HepG2 (cell line): Measurements from ENCODE around the gene TPX2. TPM values are rescaled to one million over a fixed set of nuclear protein-coding genes. Genes with fewer than 3 reads are reported as not detected.

Experiments used
- FOXO4 ChIP-seq: sonication (generic); formaldehyde crosslinking; conservative IDR thresholded peaks from 2 replicates; pipeline ENCODE4 v1.8.1; 2023; ENCODE audit warnings: missing genetic modification reagents
- JDP2 ChIP-seq: sonication (generic); formaldehyde crosslinking; IDR thresholded peaks from 2 replicates; pipeline ENCODE4 v1.8.1; 2022; ENCODE audit warnings: missing genetic modification reagents, borderline replicate concordance
- JUND ChIP-seq: sonication (generic); formaldehyde crosslinking; IDR thresholded peaks from 2 replicates; pipeline ENCODE4 v1.8.0; 2022; ENCODE audit warnings: mild to moderate bottlenecking, missing genetic modification reagents
- MYPOP ChIP-seq: sonication (generic); formaldehyde crosslinking; IDR thresholded peaks from 2 replicates; pipeline ENCODE4 v1.8.1; 2023; ENCODE audit warnings: mild to moderate bottlenecking, moderate library complexity, missing genetic modification reagents
- REXO4 ChIP-seq: sonication (generic); formaldehyde crosslinking; IDR thresholded peaks from 2 replicates; pipeline ENCODE4 v1.8.0; 2022; ENCODE audit warnings: missing genetic modification reagents, mild to moderate bottlenecking, borderline replicate concordance
- RFXANK ChIP-seq: IDR thresholded peaks from 2 replicates; pipeline ENCODE4 v1.6.1; 2016
- STAT6 ChIP-seq: sonication (generic); formaldehyde crosslinking; IDR thresholded peaks from 2 replicates; pipeline ENCODE4 v1.4.0; 2020; ENCODE audit warnings: missing genetic modification reagents, mild to moderate bottlenecking, borderline replicate concordance
- ZNF790 ChIP-seq: sonication (generic); formaldehyde crosslinking; IDR thresholded peaks from 2 replicates; pipeline ENCODE4 v1.8.0; 2022; ENCODE audit warnings: missing genetic modification reagents, mild to moderate bottlenecking, borderline replicate concordance
- polyA plus RNA-seq, 8 experiments: library from polyadenylated mRNA; depleted of rRNA in 3 of 8; stranded (reverse) in 7 of 8; unstranded in 1 of 8; fragments of >200 nt; fragmentation: Illumina TruSeq in 4 of 8; extraction: Trizol in 4 of 8; gene quantifications; 2 replicates each; pipeline versions ENCODE4 v1.2.1 to v1.2.3, GENCODE V29; 2011 to 2016; ENCODE audit warnings: low read depth in 4 of 8, missing spikeins in 1 of 8, mixed read lengths in 1 of 8; ENCODE audit not compliant: insufficient read depth in 1 of 8
- total RNA-seq, 5 experiments: library from RNA; depleted of rRNA; stranded (reverse); fragments of >200 nt; fragmentation: Illumina TruSeq; extraction: Trizol; gene quantifications; 2 replicates each; pipeline ENCODE4 v1.2.3, GENCODE V29; 2016; ENCODE audit warnings: low read depth in 1 of 5
- TF ChIP-seq, protein P1 (sequence below): IDR thresholded peaks from 2 replicates; pipeline ENCODE4 v1.4.0; 2020; ENCODE audit warnings: mild to moderate bottlenecking, missing genetic modification reagents
- TF ChIP-seq, protein P2 (sequence below): sonication (generic); formaldehyde crosslinking; IDR thresholded peaks from 2 replicates; pipeline ENCODE4 v1.5.0; 2020; ENCODE audit warnings: mild to moderate bottlenecking, missing genetic modification reagents, borderline replicate concordance
- TF ChIP-seq, protein P3 (sequence below): sonication (generic); formaldehyde crosslinking; IDR thresholded peaks from 2 replicates; pipeline ENCODE4 v1.4.0; 2020; ENCODE audit warnings: mild to moderate bottlenecking, low read depth, missing genetic modification reagents

The TPX2 gene
- total and polyA plus RNA-seq, 2 of the 13 experiments (the other 11 are each of a cell fraction or from before 2014, with no cell fraction given), result 34.3 to 124 TPM

DNA sequence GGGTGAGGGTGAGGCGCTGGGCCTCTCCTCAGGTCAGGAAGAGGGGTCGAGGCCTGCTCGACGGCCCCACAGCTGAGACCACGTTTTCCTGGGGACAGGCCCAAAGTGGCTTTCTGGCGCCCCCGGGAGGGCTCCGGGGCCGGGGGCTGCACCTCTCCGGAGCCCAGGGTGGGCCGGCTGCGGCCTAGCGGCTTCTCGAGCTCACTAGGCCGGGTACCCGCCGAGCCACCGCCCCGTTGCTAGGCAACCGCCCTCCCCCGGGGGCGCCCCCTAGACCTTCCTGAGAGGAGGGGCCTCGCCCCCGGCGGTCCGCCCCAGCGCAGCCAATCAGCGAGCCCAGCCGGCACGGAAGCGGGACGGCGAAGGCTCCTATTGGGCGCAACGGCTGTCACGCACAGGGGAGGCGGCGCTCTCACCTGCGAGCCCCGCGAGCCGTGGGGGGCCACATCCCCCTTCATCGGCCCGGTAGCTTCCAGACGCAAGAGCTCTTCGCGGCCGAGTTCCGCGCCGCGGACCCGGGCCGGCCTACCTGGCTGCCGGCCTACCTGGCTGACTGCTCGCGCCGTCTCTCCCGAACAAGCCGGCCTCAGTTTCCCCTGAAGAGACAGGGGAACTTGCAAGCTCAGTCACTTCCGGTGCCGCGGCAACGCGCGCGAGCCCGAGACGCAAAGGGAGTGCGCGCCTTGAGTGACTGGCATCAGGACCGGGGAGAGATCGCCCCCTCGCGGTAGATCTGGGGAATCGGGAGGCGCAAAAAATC lies 15.6 kb upstream of the TPX2 start (continued):
- TF ChIP-seq, protein P1, sequence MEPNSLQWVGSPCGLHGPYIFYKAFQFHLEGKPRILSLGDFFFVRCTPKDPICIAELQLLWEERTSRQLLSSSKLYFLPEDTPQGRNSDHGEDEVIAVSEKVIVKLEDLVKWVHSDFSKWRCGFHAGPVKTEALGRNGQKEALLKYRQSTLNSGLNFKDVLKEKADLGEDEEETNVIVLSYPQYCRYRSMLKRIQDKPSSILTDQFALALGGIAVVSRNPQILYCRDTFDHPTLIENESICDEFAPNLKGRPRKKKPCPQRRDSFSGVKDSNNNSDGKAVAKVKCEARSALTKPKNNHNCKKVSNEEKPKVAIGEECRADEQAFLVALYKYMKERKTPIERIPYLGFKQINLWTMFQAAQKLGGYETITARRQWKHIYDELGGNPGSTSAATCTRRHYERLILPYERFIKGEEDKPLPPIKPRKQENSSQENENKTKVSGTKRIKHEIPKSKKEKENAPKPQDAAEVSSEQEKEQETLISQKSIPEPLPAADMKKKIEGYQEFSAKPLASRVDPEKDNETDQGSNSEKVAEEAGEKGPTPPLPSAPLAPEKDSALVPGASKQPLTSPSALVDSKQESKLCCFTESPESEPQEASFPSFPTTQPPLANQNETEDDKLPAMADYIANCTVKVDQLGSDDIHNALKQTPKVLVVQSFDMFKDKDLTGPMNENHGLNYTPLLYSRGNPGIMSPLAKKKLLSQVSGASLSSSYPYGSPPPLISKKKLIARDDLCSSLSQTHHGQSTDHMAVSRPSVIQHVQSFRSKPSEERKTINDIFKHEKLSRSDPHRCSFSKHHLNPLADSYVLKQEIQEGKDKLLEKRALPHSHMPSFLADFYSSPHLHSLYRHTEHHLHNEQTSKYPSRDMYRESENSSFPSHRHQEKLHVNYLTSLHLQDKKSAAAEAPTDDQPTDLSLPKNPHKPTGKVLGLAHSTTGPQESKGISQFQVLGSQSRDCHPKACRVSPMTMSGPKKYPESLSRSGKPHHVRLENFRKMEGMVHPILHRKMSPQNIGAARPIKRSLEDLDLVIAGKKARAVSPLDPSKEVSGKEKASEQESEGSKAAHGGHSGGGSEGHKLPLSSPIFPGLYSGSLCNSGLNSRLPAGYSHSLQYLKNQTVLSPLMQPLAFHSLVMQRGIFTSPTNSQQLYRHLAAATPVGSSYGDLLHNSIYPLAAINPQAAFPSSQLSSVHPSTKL (CRISPR knock-in tag), result peak; percentile 63; the same call in 1 of the 2 replicates
- TF ChIP-seq REXO4 (CRISPR knock-in tag) (no peak), ZNF790 (CRISPR knock-in tag) (peak; percentile 94; the same call in 1 of the 2 replicates), RFXANK (CRISPR knock-in tag) (peak; percentile 78), STAT6 (CRISPR knock-in tag) (peak; percentile 97; the same call in 1 of the 2 replicates), JDP2 (CRISPR knock-in tag) (peak; percentile 7; the same call in 1 of the 2 replicates), JUND (CRISPR knock-in tag) (peak; percentile 52; the same call in 1 of the 2 replicates), FOXO4 (CRISPR knock-in tag) (no peak; the same call in 1 of the 2 replicates), MYPOP (CRISPR knock-in tag) (peak; percentile 77; the same call in 1 of the 2 replicates)
- TF ChIP-seq, protein P2, sequence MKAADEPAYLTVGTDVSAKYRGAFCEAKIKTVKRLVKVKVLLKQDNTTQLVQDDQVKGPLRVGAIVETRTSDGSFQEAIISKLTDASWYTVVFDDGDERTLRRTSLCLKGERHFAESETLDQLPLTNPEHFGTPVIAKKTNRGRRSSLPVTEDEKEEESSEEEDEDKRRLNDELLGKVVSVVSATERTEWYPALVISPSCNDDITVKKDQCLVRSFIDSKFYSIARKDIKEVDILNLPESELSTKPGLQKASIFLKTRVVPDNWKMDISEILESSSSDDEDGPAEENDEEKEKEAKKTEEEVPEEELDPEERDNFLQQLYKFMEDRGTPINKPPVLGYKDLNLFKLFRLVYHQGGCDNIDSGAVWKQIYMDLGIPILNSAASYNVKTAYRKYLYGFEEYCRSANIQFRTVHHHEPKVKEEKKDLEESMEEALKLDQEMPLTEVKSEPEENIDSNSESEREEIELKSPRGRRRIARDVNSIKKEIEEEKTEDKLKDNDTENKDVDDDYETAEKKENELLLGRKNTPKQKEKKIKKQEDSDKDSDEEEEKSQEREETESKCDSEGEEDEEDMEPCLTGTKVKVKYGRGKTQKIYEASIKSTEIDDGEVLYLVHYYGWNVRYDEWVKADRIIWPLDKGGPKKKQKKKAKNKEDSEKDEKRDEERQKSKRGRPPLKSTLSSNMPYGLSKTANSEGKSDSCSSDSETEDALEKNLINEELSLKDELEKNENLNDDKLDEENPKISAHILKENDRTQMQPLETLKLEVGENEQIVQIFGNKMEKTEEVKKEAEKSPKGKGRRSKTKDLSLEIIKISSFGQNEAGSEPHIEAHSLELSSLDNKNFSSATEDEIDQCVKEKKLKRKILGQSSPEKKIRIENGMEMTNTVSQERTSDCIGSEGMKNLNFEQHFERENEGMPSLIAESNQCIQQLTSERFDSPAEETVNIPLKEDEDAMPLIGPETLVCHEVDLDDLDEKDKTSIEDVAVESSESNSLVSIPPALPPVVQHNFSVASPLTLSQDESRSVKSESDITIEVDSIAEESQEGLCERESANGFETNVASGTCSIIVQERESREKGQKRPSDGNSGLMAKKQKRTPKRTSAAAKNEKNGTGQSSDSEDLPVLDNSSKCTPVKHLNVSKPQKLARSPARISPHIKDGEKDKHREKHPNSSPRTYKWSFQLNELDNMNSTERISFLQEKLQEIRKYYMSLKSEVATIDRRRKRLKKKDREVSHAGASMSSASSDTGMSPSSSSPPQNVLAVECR (CRISPR knock-in tag), result peak; percentile 94
- TF ChIP-seq, protein P3, sequence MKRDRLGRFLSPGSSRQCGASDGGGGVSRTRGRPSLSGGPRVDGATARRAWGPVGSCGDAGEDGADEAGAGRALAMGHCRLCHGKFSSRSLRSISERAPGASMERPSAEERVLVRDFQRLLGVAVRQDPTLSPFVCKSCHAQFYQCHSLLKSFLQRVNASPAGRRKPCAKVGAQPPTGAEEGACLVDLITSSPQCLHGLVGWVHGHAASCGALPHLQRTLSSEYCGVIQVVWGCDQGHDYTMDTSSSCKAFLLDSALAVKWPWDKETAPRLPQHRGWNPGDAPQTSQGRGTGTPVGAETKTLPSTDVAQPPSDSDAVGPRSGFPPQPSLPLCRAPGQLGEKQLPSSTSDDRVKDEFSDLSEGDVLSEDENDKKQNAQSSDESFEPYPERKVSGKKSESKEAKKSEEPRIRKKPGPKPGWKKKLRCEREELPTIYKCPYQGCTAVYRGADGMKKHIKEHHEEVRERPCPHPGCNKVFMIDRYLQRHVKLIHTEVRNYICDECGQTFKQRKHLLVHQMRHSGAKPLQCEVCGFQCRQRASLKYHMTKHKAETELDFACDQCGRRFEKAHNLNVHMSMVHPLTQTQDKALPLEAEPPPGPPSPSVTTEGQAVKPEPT, result peak; percentile 92; the same call in 1 of the 2 replicates
